ENCODE data around the gene POTEB3.
"Not testable (repeated sequence)": the region's sequence is repeated elsewhere in the genome, so short reads cannot be mapped to it uniquely, and the experiment has no call there.

DNA sequence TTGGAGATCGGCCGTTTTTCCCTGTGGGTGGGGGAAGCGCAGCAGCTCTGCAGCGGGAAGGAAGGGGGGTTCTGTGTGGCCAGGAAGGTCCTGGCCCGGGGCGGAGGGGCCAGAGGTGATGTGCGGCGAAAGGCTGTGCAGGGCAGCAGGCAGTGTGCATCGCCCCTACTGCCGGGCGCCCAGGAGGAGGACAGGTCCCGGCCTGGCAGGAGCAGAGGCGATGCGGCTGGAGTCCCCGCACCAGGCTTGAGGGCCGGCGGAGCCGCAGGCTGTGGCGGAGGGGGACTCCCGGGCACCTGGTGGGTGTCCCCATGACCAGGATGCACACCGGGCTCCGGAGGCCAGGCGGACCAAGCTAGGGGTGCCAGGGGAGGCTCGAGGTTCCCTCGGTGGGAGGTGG is 54.3 kb downstream of the POTEB3 start:
- not testable (repeated sequence) for TF ChIP-seq POLR2A (IDR thresholded peaks at IDR 0.05)
- TF ChIP-seq, protein P1, sequence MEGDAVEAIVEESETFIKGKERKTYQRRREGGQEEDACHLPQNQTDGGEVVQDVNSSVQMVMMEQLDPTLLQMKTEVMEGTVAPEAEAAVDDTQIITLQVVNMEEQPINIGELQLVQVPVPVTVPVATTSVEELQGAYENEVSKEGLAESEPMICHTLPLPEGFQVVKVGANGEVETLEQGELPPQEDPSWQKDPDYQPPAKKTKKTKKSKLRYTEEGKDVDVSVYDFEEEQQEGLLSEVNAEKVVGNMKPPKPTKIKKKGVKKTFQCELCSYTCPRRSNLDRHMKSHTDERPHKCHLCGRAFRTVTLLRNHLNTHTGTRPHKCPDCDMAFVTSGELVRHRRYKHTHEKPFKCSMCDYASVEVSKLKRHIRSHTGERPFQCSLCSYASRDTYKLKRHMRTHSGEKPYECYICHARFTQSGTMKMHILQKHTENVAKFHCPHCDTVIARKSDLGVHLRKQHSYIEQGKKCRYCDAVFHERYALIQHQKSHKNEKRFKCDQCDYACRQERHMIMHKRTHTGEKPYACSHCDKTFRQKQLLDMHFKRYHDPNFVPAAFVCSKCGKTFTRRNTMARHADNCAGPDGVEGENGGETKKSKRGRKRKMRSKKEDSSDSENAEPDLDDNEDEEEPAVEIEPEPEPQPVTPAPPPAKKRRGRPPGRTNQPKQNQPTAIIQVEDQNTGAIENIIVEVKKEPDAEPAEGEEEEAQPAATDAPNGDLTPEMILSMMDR (IDR thresholded peaks at IDR 0.05): not testable (repeated sequence)
